C4-2B (cell line): ENCODE measurements around the gene MC4R.

Experiments
- CTCF ChIP-seq: fragments of 450-650 bp; conservative IDR thresholded peaks from 2 replicates; pipeline ENCODE4 v1.5.1; 2017; ENCODE audit warnings: mild to moderate bottlenecking
- ZFX ChIP-seq: fragments of 450-650 bp; IDR thresholded peaks from 2 replicates; pipeline ENCODE4 v1.6.1; 2017

- TF ChIP-seq CTCF (no peak), ZFX (no peak)
Observed at GRCh38 chr18:60391571-60392226, 19.1 kb upstream of the MC4R start.
